GM18502 (cell line): Measurements from ENCODE around the gene MRPS6.

Experiments used
- ATAC-seq: cut with Tn5 transposase; IDR thresholded peaks from one replicate; pipeline ENCODE4 v1.9.1; 2021; ENCODE audit warnings: mild to moderate bottlenecking; ENCODE audit not compliant: unreplicated experiment, poor library complexity

The MRPS6 gene

GRCh38 chr21:34170886-34171285 is 97.5 kb downstream of the MRPS6 start:
- ATAC-seq = no peak

- no peak for ATAC-seq
These were observed 101.1 kb downstream of the MRPS6 start for GRCh38 chr21:34174470-34174869.

- no peak for ATAC-seq
These were observed 103.1 kb downstream of the MRPS6 start for GRCh38 chr21:34176448-34176847.

- ATAC-seq = no peak
These were observed 104.7 kb downstream of the MRPS6 start for GRCh38 chr21:34177919-34178567.

GRCh38 chr21:34179204-34179935 is 106.0 kb downstream of the MRPS6 start:
- ATAC-seq = no peak

GRCh38 chr21:34180407-34180806 is 107.0 kb downstream of the MRPS6 start:
- no peak for ATAC-seq

GRCh38 chr21:34180826-34181359 is 107.5 kb downstream of the MRPS6 start:
- no peak for ATAC-seq

GRCh38 chr21:34181431-34182039 is 108.2 kb downstream of the MRPS6 start:
- ATAC-seq = no peak

GRCh38 chr21:34182436-34182835 is 109.1 kb downstream of the MRPS6 start:
- ATAC-seq = no peak

GRCh38 chr21:34183331-34183928 is 110.1 kb downstream of the MRPS6 start:
- no peak for ATAC-seq

GRCh38 chr21:34184232-34184631 is 110.9 kb downstream of the MRPS6 start:
- no peak for ATAC-seq

- ATAC-seq = no peak
These were observed 111.8 kb downstream of the MRPS6 start for GRCh38 chr21:34185026-34185750.

- ATAC-seq = no peak
These were observed 112.8 kb downstream of the MRPS6 start for GRCh38 chr21:34186109-34186719.

GRCh38 chr21:34187935-34188334 is 114.6 kb downstream of the MRPS6 start:
- ATAC-seq = no peak

- no peak for ATAC-seq
These were observed 116.1 kb downstream of the MRPS6 start for GRCh38 chr21:34189506-34189905.

- no peak for ATAC-seq
These were observed 117.4 kb downstream of the MRPS6 start for GRCh38 chr21:34190576-34191321.

- no peak for ATAC-seq
These were observed 118.5 kb downstream of the MRPS6 start for GRCh38 chr21:34191876-34192275.
